HL-60 (cell line): ENCODE measurements around the gene CDKN2AIPNL.

Experiments
- DNase-seq, 2 experiments: peaks; one replicate each; pipeline ENCODE4 v3.0.0-alpha.2; 2010 to 2020; ENCODE audit warnings: low read depth in 1 of 2, low spot score in 1 of 2
- H3K27ac ChIP-seq: fragments of 250-450 bp; sonication (Bioruptor Pico); replicated peaks from 2 replicates; pipeline ENCODE4 v1.5.1; 2020; ENCODE audit warnings: mild to moderate bottlenecking, moderate library complexity
- H3K27me3 ChIP-seq: fragments of 250-450 bp; sonication (Bioruptor Pico); 2 replicates; pipeline ENCODE4 v1.5.1; 2021; ENCODE audit warnings: mild to moderate bottlenecking, moderate library complexity; ENCODE audit not compliant: insufficient read depth, poor library complexity, severe bottlenecking
- H3K4me3 ChIP-seq: replicated peaks from 2 replicates; pipeline ENCODE4 v1.5.1; 2011; ENCODE audit warnings: mild to moderate bottlenecking, control low read depth, low read length; ENCODE audit not compliant: insufficient read depth
- GABPA ChIP-seq: IDR thresholded peaks from 2 replicates; pipeline ENCODE4 v1.6.1; 2012; ENCODE audit warnings: low read depth
- POLR2AphosphoS5 ChIP-seq: IDR thresholded peaks from 2 replicates; pipeline ENCODE4 v1.6.1; 2012; ENCODE audit warnings: low read depth
- SPI1 ChIP-seq: IDR thresholded peaks from 2 replicates; pipeline ENCODE4 v1.6.1; 2012; ENCODE audit warnings: low read depth, mild to moderate bottlenecking, borderline replicate concordance
- TF ChIP-seq, protein P1 (sequence below): IDR thresholded peaks from 2 replicates; pipeline ENCODE4 v1.6.1; 2012; ENCODE audit warnings: low read depth; ENCODE audit not compliant: insufficient replicate concordance
- TF ChIP-seq, protein P2 (sequence below): IDR thresholded peaks from one replicate; pipeline ENCODE4 v1.5.1; 2011; ENCODE audit warnings: low read length, control low read depth, inconsistent platforms; ENCODE audit not compliant: insufficient read depth

CDKN2AIPNL gene

DNA sequence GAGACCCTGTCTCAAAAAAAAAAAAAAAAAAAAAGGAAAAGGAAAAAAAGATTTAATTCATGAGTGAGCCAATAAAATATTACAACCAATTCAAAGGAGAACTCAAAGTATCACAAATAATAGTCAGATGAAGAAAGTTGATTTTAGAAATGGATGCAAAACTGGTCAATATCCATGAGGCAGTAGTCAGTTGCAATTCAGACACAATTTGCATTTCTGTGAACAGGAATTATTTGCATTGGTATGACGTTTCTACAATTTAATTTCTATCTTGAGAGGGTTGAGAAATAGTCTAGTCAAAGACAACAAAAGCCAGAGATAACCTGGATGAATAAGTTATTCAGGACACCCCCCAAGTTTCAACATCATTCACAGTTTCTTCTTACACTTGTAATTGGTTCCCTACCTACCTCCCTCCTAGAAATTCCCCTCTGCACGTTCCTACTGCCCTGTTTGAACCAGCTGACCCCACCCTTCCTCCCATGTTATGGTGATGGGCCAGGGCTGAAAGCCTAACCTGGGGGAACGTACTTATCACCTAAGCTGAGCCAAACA, 28.6 kb upstream of the CDKN2AIPNL start:
- Histone ChIP-seq H3K27ac (no peak overlapping the region), H3K27me3 (no peaks in the 10 kb centered on the region), H3K4me3 (no peak overlapping the region)
- no peak for DNase-seq
- TF ChIP-seq POLR2AphosphoS5 (no peak), GABPA (no peak), SPI1 (no peak)
- TF ChIP-seq, protein P1, sequence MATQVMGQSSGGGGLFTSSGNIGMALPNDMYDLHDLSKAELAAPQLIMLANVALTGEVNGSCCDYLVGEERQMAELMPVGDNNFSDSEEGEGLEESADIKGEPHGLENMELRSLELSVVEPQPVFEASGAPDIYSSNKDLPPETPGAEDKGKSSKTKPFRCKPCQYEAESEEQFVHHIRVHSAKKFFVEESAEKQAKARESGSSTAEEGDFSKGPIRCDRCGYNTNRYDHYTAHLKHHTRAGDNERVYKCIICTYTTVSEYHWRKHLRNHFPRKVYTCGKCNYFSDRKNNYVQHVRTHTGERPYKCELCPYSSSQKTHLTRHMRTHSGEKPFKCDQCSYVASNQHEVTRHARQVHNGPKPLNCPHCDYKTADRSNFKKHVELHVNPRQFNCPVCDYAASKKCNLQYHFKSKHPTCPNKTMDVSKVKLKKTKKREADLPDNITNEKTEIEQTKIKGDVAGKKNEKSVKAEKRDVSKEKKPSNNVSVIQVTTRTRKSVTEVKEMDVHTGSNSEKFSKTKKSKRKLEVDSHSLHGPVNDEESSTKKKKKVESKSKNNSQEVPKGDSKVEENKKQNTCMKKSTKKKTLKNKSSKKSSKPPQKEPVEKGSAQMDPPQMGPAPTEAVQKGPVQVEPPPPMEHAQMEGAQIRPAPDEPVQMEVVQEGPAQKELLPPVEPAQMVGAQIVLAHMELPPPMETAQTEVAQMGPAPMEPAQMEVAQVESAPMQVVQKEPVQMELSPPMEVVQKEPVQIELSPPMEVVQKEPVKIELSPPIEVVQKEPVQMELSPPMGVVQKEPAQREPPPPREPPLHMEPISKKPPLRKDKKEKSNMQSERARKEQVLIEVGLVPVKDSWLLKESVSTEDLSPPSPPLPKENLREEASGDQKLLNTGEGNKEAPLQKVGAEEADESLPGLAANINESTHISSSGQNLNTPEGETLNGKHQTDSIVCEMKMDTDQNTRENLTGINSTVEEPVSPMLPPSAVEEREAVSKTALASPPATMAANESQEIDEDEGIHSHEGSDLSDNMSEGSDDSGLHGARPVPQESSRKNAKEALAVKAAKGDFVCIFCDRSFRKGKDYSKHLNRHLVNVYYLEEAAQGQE, result no peak
- TF ChIP-seq, protein P2, sequence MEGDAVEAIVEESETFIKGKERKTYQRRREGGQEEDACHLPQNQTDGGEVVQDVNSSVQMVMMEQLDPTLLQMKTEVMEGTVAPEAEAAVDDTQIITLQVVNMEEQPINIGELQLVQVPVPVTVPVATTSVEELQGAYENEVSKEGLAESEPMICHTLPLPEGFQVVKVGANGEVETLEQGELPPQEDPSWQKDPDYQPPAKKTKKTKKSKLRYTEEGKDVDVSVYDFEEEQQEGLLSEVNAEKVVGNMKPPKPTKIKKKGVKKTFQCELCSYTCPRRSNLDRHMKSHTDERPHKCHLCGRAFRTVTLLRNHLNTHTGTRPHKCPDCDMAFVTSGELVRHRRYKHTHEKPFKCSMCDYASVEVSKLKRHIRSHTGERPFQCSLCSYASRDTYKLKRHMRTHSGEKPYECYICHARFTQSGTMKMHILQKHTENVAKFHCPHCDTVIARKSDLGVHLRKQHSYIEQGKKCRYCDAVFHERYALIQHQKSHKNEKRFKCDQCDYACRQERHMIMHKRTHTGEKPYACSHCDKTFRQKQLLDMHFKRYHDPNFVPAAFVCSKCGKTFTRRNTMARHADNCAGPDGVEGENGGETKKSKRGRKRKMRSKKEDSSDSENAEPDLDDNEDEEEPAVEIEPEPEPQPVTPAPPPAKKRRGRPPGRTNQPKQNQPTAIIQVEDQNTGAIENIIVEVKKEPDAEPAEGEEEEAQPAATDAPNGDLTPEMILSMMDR, result no peak

DNA sequence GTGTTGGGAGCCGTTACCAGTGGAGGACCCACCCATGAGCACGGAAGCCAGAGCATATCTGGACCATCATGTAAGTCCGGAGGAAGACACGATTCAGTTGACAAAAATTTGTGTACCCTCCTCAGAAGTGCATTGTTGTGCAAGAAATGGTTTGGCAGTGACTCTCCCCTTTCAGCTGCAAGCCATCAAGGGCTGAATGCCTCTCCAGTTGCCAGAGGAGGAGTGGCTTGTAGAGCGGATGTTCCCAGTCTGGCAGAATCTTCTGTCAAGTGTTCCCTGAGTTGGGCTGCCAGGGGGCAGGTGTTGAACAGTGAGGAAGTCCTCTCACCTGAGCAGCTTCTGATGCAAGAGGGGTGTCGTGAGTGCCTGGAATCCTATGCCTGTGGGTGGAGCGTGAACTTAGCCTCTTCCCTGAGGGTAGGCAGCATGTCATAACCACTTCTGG, 27.6 kb upstream of the CDKN2AIPNL start:
- Histone ChIP-seq H3K4me3 (no peak overlapping the region), H3K27ac (no peak overlapping the region), H3K27me3 (no peaks in the 10 kb centered on the region)
- TF ChIP-seq, protein P2, result no peak
- TF ChIP-seq GABPA, result no peak
- no peak for TF ChIP-seq POLR2AphosphoS5
- TF ChIP-seq, protein P1, result no peak
- TF ChIP-seq SPI1, result no peak
- DNase-seq, result no peak

GRCh38 chr5:134438721-134439123, 27.0 kb upstream of the CDKN2AIPNL start:
- TF ChIP-seq, protein P1, result no peak
- TF ChIP-seq GABPA (no peak), POLR2AphosphoS5 (no peak), SPI1 (no peak)
- TF ChIP-seq, protein P2, result no peak
- DNase-seq, result no peak
- Histone ChIP-seq H3K4me3 (no peak overlapping the region), H3K27ac (no peak overlapping the region), H3K27me3 (no peaks in the 10 kb centered on the region)
